Bronchial epithelial cell (primary cell): ENCODE data around the gene SUGCT. TPM values are rescaled to one million over a fixed set of nuclear protein-coding genes. Genes with fewer than 3 reads are reported as not detected.

Experiments
- DNase-seq: peaks from one replicate; pipeline ENCODE4 v3.0.0-alpha.2; 2010; ENCODE audit warnings: low read depth
- FAIRE-seq: peaks from 2 replicates; lab custom pipeline; 2011; peaks lifted over from hg19 to GRCh38; lab: Jason Lieb, UNC
- H3K27me3 ChIP-seq: 2 replicates; pipeline ENCODE4 v1.5.1; 2011; ENCODE audit warnings: low read length; ENCODE audit not compliant: control insufficient read depth, insufficient read depth
- H3K36me3 ChIP-seq: 2 replicates; pipeline ENCODE4 v1.5.1; 2011; ENCODE audit warnings: low read length; ENCODE audit not compliant: control insufficient read depth, insufficient read depth
- H3K4me3 ChIP-seq: 2 replicates; pipeline ENCODE4 v1.5.1; 2011; ENCODE audit warnings: mild to moderate bottlenecking, low read depth, low read length, control low read depth
- total RNA-seq: library from RNA; depleted of rRNA; stranded (reverse); fragments of >200 nt; gene quantifications from 2 replicates; pipeline ENCODE4 v1.2.1, GENCODE V29; 2014
- TF ChIP-seq, protein P1 (sequence below): IDR thresholded peaks from 2 replicates; pipeline ENCODE4 v1.5.1; 2011; ENCODE audit warnings: mild to moderate bottlenecking, moderate library complexity, low read length, control low read depth, inconsistent platforms; ENCODE audit not compliant: insufficient read depth, severe bottlenecking

SUGCT gene
- total RNA-seq, 1 donor from 2014 or later = 7.4 TPM

- TF ChIP-seq, protein P1, sequence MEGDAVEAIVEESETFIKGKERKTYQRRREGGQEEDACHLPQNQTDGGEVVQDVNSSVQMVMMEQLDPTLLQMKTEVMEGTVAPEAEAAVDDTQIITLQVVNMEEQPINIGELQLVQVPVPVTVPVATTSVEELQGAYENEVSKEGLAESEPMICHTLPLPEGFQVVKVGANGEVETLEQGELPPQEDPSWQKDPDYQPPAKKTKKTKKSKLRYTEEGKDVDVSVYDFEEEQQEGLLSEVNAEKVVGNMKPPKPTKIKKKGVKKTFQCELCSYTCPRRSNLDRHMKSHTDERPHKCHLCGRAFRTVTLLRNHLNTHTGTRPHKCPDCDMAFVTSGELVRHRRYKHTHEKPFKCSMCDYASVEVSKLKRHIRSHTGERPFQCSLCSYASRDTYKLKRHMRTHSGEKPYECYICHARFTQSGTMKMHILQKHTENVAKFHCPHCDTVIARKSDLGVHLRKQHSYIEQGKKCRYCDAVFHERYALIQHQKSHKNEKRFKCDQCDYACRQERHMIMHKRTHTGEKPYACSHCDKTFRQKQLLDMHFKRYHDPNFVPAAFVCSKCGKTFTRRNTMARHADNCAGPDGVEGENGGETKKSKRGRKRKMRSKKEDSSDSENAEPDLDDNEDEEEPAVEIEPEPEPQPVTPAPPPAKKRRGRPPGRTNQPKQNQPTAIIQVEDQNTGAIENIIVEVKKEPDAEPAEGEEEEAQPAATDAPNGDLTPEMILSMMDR = no peak
- Histone ChIP-seq H3K36me3 (peaks cover 4% of the 10 kb centered on the region), H3K4me3 (no peak overlapping the region), H3K27me3 (no peaks in the 10 kb centered on the region)
- no peak for FAIRE-seq
- DNase-seq = no peak
Observed at GRCh38 chr7:40097728-40098127, 37.1 kb upstream of the SUGCT start.

GRCh38 chr7:40098810-40099209 is 36.0 kb upstream of the SUGCT start:
- TF ChIP-seq, protein P1 = no peak
- FAIRE-seq (no peak), DNase-seq (no peak)
- H3K4me3 ChIP-seq = no peak overlapping the region
- H3K36me3 ChIP-seq = peaks cover 2% of the 10 kb centered on the region
- no peaks in the 10 kb centered on the region for H3K27me3 ChIP-seq

GRCh38 chr7:40099837-40100236 is 35.0 kb upstream of the SUGCT start:
- FAIRE-seq = no peak
- H3K36me3 ChIP-seq = no peaks in the 10 kb centered on the region

GRCh38 chr7:40101201-40101600 is 33.6 kb upstream of the SUGCT start:
- Histone ChIP-seq H3K36me3 (no peaks in the 10 kb centered on the region), H3K4me3 (no peak overlapping the region), H3K27me3 (no peaks in the 10 kb centered on the region)
- DNase-seq (no peak), FAIRE-seq (no peak)
- TF ChIP-seq, protein P1 = no peak

More at GRCh38 chr7:40099837-40100236, 35.0 kb upstream of the SUGCT start:
- TF ChIP-seq, protein P1 = no peak
- Histone ChIP-seq H3K27me3 (no peaks in the 10 kb centered on the region), H3K4me3 (no peak overlapping the region)
- no peak for DNase-seq

DNA sequence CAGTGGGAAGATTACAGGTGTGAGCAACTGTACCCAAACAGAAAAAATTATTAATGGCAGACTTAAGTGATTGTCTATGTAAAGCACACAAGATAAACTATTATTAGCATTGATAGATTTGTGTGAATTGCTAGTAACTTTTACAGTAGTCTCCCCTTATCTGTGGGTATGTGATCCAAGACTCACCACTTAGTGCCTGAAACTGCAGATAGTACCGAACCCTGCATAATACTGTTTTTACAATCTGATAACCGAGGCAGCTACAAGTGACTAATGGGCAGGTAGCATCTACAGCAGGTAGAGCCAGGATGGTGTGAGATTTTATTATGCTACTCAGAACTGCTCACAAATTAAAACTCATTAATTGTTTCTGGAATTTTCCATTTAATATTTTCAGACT is 31.9 kb upstream of the SUGCT start:
- TF ChIP-seq, protein P1 = no peak
- no peak for FAIRE-seq

GRCh38 chr7:40105879-40106473 is 28.8 kb upstream of the SUGCT start:
- Histone ChIP-seq H3K4me3 (no peak overlapping the region), H3K36me3 (no peaks in the 10 kb centered on the region), H3K27me3 (no peaks in the 10 kb centered on the region)
- DNase-seq (no peak), FAIRE-seq (no peak)
- TF ChIP-seq, protein P1 = no peak

More for the DNA sequence above, 31.9 kb upstream of the SUGCT start:
- Histone ChIP-seq H3K36me3 (no peaks in the 10 kb centered on the region), H3K27me3 (no peaks in the 10 kb centered on the region), H3K4me3 (no peak overlapping the region)
- no peak for DNase-seq
